GM12875 (cell line): Measurements from ENCODE around the gene DDX43.

Source experiments
- H3K4me3 ChIP-seq: one replicate; pipeline ENCODE4 v1.5.1; 2011; ENCODE audit warnings: low read depth, low read length, control low read depth
- TF ChIP-seq, protein P1 (sequence below): IDR thresholded peaks from 2 replicates; pipeline ENCODE4 v1.5.1; 2011; ENCODE audit warnings: low read depth, mild to moderate bottlenecking, control low read depth, inconsistent platforms, low read length, moderate library complexity, borderline replicate concordance; ENCODE audit not compliant: insufficient read depth

Gene DDX43

DNA sequence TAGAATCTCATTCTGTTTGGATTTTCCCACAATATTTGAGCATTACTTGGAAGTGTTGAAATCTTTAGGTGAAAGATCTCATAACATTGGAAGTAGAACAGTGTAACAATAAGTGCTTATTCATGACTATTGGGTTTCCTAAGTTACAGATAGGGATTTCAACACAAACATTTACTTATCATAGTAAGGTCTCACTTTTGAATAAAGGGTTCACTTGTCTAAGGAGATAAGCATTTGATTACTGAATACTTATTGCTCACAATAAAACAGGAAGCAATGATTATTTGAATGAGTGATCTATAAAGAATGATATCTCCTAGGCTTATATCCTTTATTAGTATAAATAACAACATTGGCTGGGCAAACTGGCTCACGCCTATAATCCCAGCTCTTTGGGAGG, 14.8 kb downstream of the DDX43 start:
- TF ChIP-seq, protein P1, sequence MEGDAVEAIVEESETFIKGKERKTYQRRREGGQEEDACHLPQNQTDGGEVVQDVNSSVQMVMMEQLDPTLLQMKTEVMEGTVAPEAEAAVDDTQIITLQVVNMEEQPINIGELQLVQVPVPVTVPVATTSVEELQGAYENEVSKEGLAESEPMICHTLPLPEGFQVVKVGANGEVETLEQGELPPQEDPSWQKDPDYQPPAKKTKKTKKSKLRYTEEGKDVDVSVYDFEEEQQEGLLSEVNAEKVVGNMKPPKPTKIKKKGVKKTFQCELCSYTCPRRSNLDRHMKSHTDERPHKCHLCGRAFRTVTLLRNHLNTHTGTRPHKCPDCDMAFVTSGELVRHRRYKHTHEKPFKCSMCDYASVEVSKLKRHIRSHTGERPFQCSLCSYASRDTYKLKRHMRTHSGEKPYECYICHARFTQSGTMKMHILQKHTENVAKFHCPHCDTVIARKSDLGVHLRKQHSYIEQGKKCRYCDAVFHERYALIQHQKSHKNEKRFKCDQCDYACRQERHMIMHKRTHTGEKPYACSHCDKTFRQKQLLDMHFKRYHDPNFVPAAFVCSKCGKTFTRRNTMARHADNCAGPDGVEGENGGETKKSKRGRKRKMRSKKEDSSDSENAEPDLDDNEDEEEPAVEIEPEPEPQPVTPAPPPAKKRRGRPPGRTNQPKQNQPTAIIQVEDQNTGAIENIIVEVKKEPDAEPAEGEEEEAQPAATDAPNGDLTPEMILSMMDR: no peak

DNA sequence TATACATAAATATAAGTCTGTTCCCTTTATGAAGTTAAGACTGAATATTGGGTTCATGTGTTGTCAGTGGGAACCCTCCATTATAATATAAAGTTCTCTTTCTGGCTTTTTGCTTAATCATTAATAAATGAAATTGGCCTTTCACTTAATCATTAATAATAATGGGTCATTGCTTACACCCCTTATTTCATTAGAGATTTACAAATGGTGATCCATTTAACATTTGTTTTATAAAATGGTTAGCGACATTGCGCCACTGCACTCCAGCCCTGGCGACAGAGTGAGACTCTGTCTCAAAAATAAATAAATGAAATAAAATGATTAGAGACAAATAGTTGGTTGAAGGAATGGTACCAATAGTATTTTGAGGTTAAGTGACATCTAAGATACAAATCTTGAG, 18.5 kb downstream of the DDX43 start:
- TF ChIP-seq, protein P1: no peak
- no peak overlapping the region for H3K4me3 ChIP-seq

More for the DNA sequence above, 14.8 kb downstream of the DDX43 start:
- no peak overlapping the region for H3K4me3 ChIP-seq

DNA sequence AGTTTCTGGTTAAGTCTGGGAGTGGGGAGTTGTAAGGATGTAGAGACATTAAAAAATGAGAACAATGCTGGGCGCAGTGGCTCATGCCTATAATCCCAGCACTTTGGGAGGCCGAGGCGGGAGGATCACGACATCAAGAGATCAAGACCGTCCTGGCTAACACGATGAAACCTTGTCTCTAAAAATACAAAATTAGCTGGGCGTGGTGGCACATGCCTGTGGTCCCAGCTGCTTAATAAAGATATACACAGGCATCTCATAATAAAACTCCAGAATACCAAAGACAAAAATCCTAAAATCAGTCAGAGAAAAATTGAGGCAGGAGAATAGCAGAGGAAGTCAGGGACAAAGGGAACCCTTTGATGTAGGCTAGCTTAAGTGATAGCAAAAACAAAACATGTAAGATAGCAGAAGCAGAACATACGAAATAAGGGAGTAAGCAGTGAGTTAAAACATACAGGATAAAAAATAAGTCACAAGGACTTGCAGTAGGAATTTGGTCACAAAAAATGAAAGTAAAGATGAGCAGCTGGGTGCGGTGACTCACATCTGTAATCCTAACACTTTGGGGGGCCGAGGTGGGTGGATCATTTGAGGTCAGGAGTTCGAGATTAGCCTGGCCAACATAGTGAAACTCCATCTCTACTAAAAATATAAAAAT, 23.6 kb downstream of the DDX43 start:
- no peak overlapping the region for H3K4me3 ChIP-seq
- TF ChIP-seq, protein P1: no peak

GRCh38 chr6:73421534-73421933, 26.9 kb downstream of the DDX43 start:
- TF ChIP-seq, protein P1: no peak
- H3K4me3 ChIP-seq: no peak overlapping the region

DNA sequence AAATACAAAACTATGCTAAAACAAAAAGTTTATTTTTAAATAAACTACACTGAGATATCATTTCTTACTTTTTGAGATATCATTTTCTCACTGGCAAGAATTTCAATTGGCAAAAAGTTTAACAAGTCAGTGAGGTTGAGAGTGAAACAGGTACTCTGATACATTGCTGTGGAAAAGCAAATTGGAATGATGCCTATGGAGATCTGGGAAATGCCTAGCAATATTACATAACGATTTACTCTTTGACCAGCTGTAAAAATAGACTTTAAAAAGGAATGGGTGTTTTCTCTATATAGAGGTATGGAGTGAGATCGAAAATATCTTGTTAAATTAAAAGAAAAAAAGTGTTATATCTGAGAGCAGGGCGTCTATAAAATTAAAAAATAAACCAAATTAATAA, 40.6 kb downstream of the DDX43 start:
- TF ChIP-seq, protein P1: no peak
- H3K4me3 ChIP-seq: no peak overlapping the region

GRCh38 chr6:73443555-73443954, 48.9 kb downstream of the DDX43 start:
- TF ChIP-seq, protein P1: no peak
- H3K4me3 ChIP-seq: no peak overlapping the region
